ENCODE data around the gene CNTRL.

CNTRL gene

GRCh38 chr9:121141306-121141705 is 66.6 kb downstream of the CNTRL start:
- Histone ChIP-seq H3K4me1 (ENCODE audit: control insufficient read depth, low read length) (peaks cover 19% of the 10 kb centered on the region), H3K9me3 (ENCODE audit: control insufficient read depth, insufficient read depth, low read length) (no peaks in the 10 kb centered on the region), H3K27ac (ENCODE audit: low read depth, low read length) (no peak overlapping the region), H3F3A (ENCODE audit: control insufficient read depth, insufficient read depth) (no peaks in the 10 kb centered on the region), H3K9me2 (replicated peaks; ENCODE audit: control insufficient read depth, low read length) (no peaks in the 10 kb centered on the region), H3K36me3 (ENCODE audit: control insufficient read depth, low read length) (peaks cover 98% of the 10 kb centered on the region), H3K4me2 (ENCODE audit: low read length) (no peak overlapping the region), H3K4me3 (ENCODE audit: low read length) (no peak overlapping the region), H3K27me3 (ENCODE audit: control insufficient read depth, low read length) (no peaks in the 10 kb centered on the region), H3K79me2 (ENCODE audit: control insufficient read depth, low read length) (peaks cover 6% of the 10 kb centered on the region; the same call in 1 of the 2 replicates), H4K20me1 (ENCODE audit: control insufficient read depth, insufficient read depth, low read depth, low read length) (no peaks in the 10 kb centered on the region)
- TF ChIP-seq EZH2phosphoT487 (IDR thresholded peaks at IDR 0.05; ENCODE audit: borderline replicate concordance, low read length): no peak

GRCh38 chr9:121141706-121142105 is 67.0 kb downstream of the CNTRL start:
- Histone ChIP-seq H3F3A (ENCODE audit: control insufficient read depth, insufficient read depth) (no peaks in the 10 kb centered on the region), H3K79me2 (ENCODE audit: control insufficient read depth, low read length) (peaks cover 3% of the 10 kb centered on the region; the same call in 1 of the 2 replicates), H4K20me1 (ENCODE audit: control insufficient read depth, insufficient read depth, low read depth, low read length) (no peaks in the 10 kb centered on the region), H3K4me2 (ENCODE audit: low read length) (no peak overlapping the region), H3K9me2 (replicated peaks; ENCODE audit: control insufficient read depth, low read length) (no peaks in the 10 kb centered on the region), H3K27me3 (ENCODE audit: control insufficient read depth, low read length) (no peaks in the 10 kb centered on the region), H3K4me1 (ENCODE audit: control insufficient read depth, low read length) (peaks cover 19% of the 10 kb centered on the region), H3K36me3 (ENCODE audit: control insufficient read depth, low read length) (peaks cover 98% of the 10 kb centered on the region), H3K27ac (ENCODE audit: low read depth, low read length) (no peak overlapping the region), H3K4me3 (ENCODE audit: low read length) (no peak overlapping the region), H3K9me3 (ENCODE audit: control insufficient read depth, insufficient read depth, low read length) (no peaks in the 10 kb centered on the region)
- TF ChIP-seq CTCF (IDR thresholded peaks at IDR 0.05; ENCODE audit: low read depth, low read length, poor library complexity, severe bottlenecking): no peak
- no peak for TF ChIP-seq EZH2phosphoT487 (IDR thresholded peaks at IDR 0.05; ENCODE audit: borderline replicate concordance, low read length)

GRCh38 chr9:121143771-121144170 is 69.0 kb downstream of the CNTRL start:
- H3K36me3 ChIP-seq (ENCODE audit: control insufficient read depth, low read length): peaks cover 100% of the 10 kb centered on the region

GRCh38 chr9:121144482-121144881 is 69.7 kb downstream of the CNTRL start:
- Histone ChIP-seq H3K27ac (ENCODE audit: low read depth, low read length) (no peak overlapping the region), H3K4me2 (ENCODE audit: low read length) (no peak overlapping the region), H3K36me3 (ENCODE audit: control insufficient read depth, low read length) (peaks cover 100% of the 10 kb centered on the region), H4K20me1 (ENCODE audit: control insufficient read depth, insufficient read depth, low read depth, low read length) (no peaks in the 10 kb centered on the region), H3F3A (ENCODE audit: control insufficient read depth, insufficient read depth) (no peaks in the 10 kb centered on the region), H3K27me3 (ENCODE audit: control insufficient read depth, low read length) (no peaks in the 10 kb centered on the region), H3K9me3 (ENCODE audit: control insufficient read depth, insufficient read depth, low read length) (no peaks in the 10 kb centered on the region), H3K4me1 (ENCODE audit: control insufficient read depth, low read length) (peaks cover under 1% of the 10 kb centered on the region; the same call in 1 of the 2 replicates), H3K9me2 (replicated peaks; ENCODE audit: control insufficient read depth, low read length) (no peaks in the 10 kb centered on the region), H3K79me2 (ENCODE audit: control insufficient read depth, low read length) (no peaks in the 10 kb centered on the region), H3K4me3 (ENCODE audit: low read length) (no peak overlapping the region)
- TF ChIP-seq EZH2phosphoT487 (IDR thresholded peaks at IDR 0.05; ENCODE audit: borderline replicate concordance, low read length) (no peak), CTCF (IDR thresholded peaks at IDR 0.05; ENCODE audit: low read depth, low read length, poor library complexity, severe bottlenecking) (no peak)

More at GRCh38 chr9:121143771-121144170, 69.0 kb downstream of the CNTRL start:
- no peaks in the 10 kb centered on the region for H3K27me3 ChIP-seq (ENCODE audit: control insufficient read depth, low read length)
- H3K9me3 ChIP-seq (ENCODE audit: control insufficient read depth, insufficient read depth, low read length): no peaks in the 10 kb centered on the region
- H3K9me2 ChIP-seq (replicated peaks; ENCODE audit: control insufficient read depth, low read length): no peaks in the 10 kb centered on the region
- no peaks in the 10 kb centered on the region for H3K79me2 ChIP-seq (ENCODE audit: control insufficient read depth, low read length)
- H3K27ac ChIP-seq (ENCODE audit: low read depth, low read length): no peak overlapping the region
- H3K4me2 ChIP-seq (ENCODE audit: low read length): no peak overlapping the region
- peaks cover 8% of the 10 kb centered on the region for H3K4me1 ChIP-seq (ENCODE audit: control insufficient read depth, low read length)
- H4K20me1 ChIP-seq (ENCODE audit: control insufficient read depth, insufficient read depth, low read depth, low read length): no peaks in the 10 kb centered on the region
- no peak overlapping the region for H3K4me3 ChIP-seq (ENCODE audit: low read length)
- TF ChIP-seq EZH2phosphoT487 (IDR thresholded peaks at IDR 0.05; ENCODE audit: borderline replicate concordance, low read length): no peak
- TF ChIP-seq CTCF (IDR thresholded peaks at IDR 0.05; ENCODE audit: low read depth, low read length, poor library complexity, severe bottlenecking): no peak
- no peaks in the 10 kb centered on the region for H3F3A ChIP-seq (ENCODE audit: control insufficient read depth, insufficient read depth)
